MM.1S (cell line): ENCODE data around the gene CCDC63.

ENCODE experiments used
- DNase-seq: peaks from one replicate; pipeline ENCODE4 v3.0.0-alpha.2; 2015
- H2AFZ ChIP-seq: fragments of 300-600 bp; sonication (generic); 2 replicates; pipeline ENCODE4 v1.6.0; 2016; ENCODE audit warnings: antibody characterized with exemption, low read length
- H3F3A ChIP-seq: fragments of 300-600 bp; sonication (generic); 2 replicates; pipeline ENCODE4 v1.6.1; 2016; ENCODE audit warnings: mild to moderate bottlenecking, antibody characterized with exemption, low read length, moderate library complexity, mixed read lengths; ENCODE audit not compliant: insufficient read depth
- H3K27ac ChIP-seq: fragments of 300-600 bp; sonication (generic); 2 replicates; pipeline ENCODE4 v1.5.1; 2016; ENCODE audit warnings: mild to moderate bottlenecking, low read length
- H3K27me3 ChIP-seq: fragments of 300-600 bp; sonication (generic); replicated peaks from 2 replicates; pipeline ENCODE4 v1.6.0; 2016; ENCODE audit warnings: low read length; ENCODE audit not compliant: insufficient read depth
- H3K36me3 ChIP-seq: fragments of 300-600 bp; sonication (generic); replicated peaks from 2 replicates; pipeline ENCODE4 v1.6.1; 2016; ENCODE audit warnings: mild to moderate bottlenecking, low read length, mixed read lengths; ENCODE audit not compliant: insufficient read depth
- H3K4me1 ChIP-seq: fragments of 300-600 bp; sonication (generic); 2 replicates; pipeline ENCODE4 v1.6.1; 2016; ENCODE audit warnings: low read length, mixed read lengths
- H3K4me2 ChIP-seq: fragments of 300-600 bp; sonication (generic); 2 replicates; pipeline ENCODE4 v1.6.0; 2016; ENCODE audit warnings: low read depth, low read length
- H3K4me3 ChIP-seq: fragments of 300-600 bp; sonication (generic); 2 replicates; pipeline ENCODE4 v1.5.1; 2016; ENCODE audit warnings: low read length, mixed read lengths
- H3K79me2 ChIP-seq: fragments of 300-600 bp; sonication (generic); 2 replicates; pipeline ENCODE4 v1.6.1; 2016; ENCODE audit warnings: mixed run types, low read length, mixed read lengths
- H3K9ac ChIP-seq: fragments of 300-600 bp; sonication (generic); 2 replicates; pipeline ENCODE4 v1.6.1; 2016; ENCODE audit warnings: low read length, mixed read lengths
- H3K9me2 ChIP-seq: fragments of 300-600 bp; sonication (generic); replicated peaks from 2 replicates; pipeline ENCODE4 v1.6.1; 2016; ENCODE audit warnings: mild to moderate bottlenecking, low read length, mixed read lengths; ENCODE audit not compliant: insufficient read depth
- H3K9me3 ChIP-seq: fragments of 300-600 bp; sonication (generic); replicated peaks from 2 replicates; pipeline ENCODE4 v1.6.1; 2016; ENCODE audit warnings: mild to moderate bottlenecking, low read length, mixed read lengths; ENCODE audit not compliant: insufficient read depth
- H4K20me1 ChIP-seq: fragments of 300-600 bp; sonication (generic); 2 replicates; pipeline ENCODE4 v1.6.1; 2016; ENCODE audit warnings: mild to moderate bottlenecking, low read length, moderate library complexity, mixed read lengths; ENCODE audit not compliant: insufficient read depth
- EZH2 ChIP-seq: fragments of 300-600 bp; sonication (generic); optimal IDR thresholded peaks from 2 replicates; pipeline ENCODE3; 2017; ENCODE audit warnings: low read depth, mild to moderate bottlenecking, antibody characterized with exemption, low read length, mixed read lengths
- EZH2phosphoT487 ChIP-seq: fragments of 300-600 bp; sonication (generic); IDR thresholded peaks from 2 replicates; pipeline ENCODE4 v1.6.1; 2018; ENCODE audit warnings: antibody characterized with exemption, low read length
- TF ChIP-seq, protein P1 (sequence below): fragments of 300-600 bp; sonication (generic); IDR thresholded peaks from 2 replicates; pipeline ENCODE4 v1.5.1; 2016; ENCODE audit warnings: antibody characterized with exemption, low read length, mixed read lengths

CCDC63 gene

DNA sequence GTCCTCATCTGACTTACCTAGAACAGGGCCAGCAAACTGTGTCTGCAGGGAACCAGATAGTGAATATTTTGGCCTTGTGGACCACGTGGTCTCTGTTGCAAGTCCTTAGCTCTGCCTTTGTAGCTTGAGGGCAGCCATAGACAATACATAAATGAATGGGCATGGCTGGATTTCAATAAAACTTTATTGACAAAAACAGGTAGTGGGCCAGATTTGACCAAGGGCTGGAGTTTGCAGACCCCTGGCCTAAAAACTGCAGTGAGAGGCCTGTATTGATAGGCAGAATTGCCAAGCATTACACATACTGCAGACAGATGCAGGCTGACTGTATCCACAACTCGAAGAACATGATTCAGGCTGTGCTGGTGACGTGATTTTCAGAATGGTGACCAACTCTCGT lies 25.3 kb downstream of the CCDC63 start:
- Histone ChIP-seq H3K27me3 (no peaks in the 10 kb centered on the region), H2AFZ (no peak overlapping the region), H3K27ac (no peak overlapping the region), H3K4me3 (no peak overlapping the region), H3K4me1 (no peaks in the 10 kb centered on the region), H3K9me2 (no peaks in the 10 kb centered on the region), H3K36me3 (no peaks in the 10 kb centered on the region), H3F3A (no peaks in the 10 kb centered on the region), H3K9me3 (no peaks in the 10 kb centered on the region), H3K79me2 (no peaks in the 10 kb centered on the region), H4K20me1 (no peaks in the 10 kb centered on the region), H3K9ac (no peak overlapping the region), H3K4me2 (no peak overlapping the region)
- TF ChIP-seq EZH2phosphoT487: no peak
- no peak for TF ChIP-seq EZH2
- no peak for DNase-seq

DNA sequence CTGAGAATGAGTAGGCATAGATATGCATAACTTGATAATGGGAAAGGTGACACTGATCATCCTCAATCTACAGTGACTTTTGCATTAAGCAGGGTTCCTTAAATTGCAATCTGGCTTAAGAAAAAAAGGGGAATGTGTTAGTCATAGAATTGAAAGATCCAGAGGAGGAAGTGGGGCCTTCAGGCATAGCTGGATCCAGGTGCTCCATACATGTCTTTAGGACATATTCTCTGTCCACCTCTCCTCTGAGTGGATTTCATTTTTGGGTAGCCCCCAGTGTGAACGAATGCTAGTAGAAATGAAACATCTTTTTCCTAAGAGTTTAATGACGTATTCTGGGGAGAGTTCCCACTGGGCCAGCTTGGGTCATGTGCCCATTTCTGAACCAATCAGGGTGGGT lies 27.6 kb downstream of the CCDC63 start:
- DNase-seq: no peak
- TF ChIP-seq EZH2phosphoT487 (no peak), EZH2 (no peak)
- TF ChIP-seq, protein P1, sequence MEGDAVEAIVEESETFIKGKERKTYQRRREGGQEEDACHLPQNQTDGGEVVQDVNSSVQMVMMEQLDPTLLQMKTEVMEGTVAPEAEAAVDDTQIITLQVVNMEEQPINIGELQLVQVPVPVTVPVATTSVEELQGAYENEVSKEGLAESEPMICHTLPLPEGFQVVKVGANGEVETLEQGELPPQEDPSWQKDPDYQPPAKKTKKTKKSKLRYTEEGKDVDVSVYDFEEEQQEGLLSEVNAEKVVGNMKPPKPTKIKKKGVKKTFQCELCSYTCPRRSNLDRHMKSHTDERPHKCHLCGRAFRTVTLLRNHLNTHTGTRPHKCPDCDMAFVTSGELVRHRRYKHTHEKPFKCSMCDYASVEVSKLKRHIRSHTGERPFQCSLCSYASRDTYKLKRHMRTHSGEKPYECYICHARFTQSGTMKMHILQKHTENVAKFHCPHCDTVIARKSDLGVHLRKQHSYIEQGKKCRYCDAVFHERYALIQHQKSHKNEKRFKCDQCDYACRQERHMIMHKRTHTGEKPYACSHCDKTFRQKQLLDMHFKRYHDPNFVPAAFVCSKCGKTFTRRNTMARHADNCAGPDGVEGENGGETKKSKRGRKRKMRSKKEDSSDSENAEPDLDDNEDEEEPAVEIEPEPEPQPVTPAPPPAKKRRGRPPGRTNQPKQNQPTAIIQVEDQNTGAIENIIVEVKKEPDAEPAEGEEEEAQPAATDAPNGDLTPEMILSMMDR: no peak
- Histone ChIP-seq H3K36me3 (no peaks in the 10 kb centered on the region), H4K20me1 (no peaks in the 10 kb centered on the region), H2AFZ (no peak overlapping the region), H3K27me3 (no peaks in the 10 kb centered on the region), H3K27ac (no peak overlapping the region), H3K9me3 (no peaks in the 10 kb centered on the region), H3K9ac (no peak overlapping the region), H3K79me2 (no peaks in the 10 kb centered on the region), H3F3A (no peaks in the 10 kb centered on the region), H3K4me3 (no peak overlapping the region), H3K4me2 (no peak overlapping the region), H3K4me1 (no peaks in the 10 kb centered on the region), H3K9me2 (no peaks in the 10 kb centered on the region)

GRCh38 chr12:110874781-110875180 lies 28.0 kb downstream of the CCDC63 start:
- no peaks in the 10 kb centered on the region for H3K9me3 ChIP-seq
- no peaks in the 10 kb centered on the region for H3F3A ChIP-seq
- H2AFZ ChIP-seq: no peak overlapping the region
- H3K4me3 ChIP-seq: no peak overlapping the region
- no peaks in the 10 kb centered on the region for H4K20me1 ChIP-seq
- H3K4me1 ChIP-seq: no peaks in the 10 kb centered on the region
- H3K79me2 ChIP-seq: no peaks in the 10 kb centered on the region
- H3K9ac ChIP-seq: no peak overlapping the region
- H3K27me3 ChIP-seq: no peaks in the 10 kb centered on the region
- H3K36me3 ChIP-seq: no peaks in the 10 kb centered on the region
- no peak for DNase-seq
- no peaks in the 10 kb centered on the region for H3K9me2 ChIP-seq
- no peak overlapping the region for H3K4me2 ChIP-seq
- no peak overlapping the region for H3K27ac ChIP-seq
- TF ChIP-seq, protein P1: no peak
- TF ChIP-seq EZH2phosphoT487: no peak
- no peak for TF ChIP-seq EZH2

DNA sequence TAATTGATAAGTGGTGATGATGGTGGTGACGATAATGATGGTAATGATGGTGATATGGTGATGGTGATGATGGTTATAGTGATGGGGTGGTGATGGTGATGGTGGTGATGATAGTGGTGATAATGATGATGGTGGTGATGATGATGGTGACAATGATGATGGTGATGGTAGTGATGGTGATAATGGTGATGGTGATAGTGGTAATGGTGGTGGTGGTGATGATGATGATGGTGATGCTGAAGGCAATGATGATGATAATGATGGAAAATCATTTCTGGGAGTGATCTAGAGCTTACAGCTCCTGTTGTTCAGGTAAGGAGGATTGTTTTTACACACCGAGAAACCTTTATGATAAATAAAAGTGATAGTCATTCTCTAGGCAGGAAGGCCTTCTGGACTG lies 33.9 kb downstream of the CCDC63 start:
- Histone ChIP-seq H3K4me2 (no peak overlapping the region), H2AFZ (no peak overlapping the region), H3K9ac (no peak overlapping the region), H3K9me3 (no peaks in the 10 kb centered on the region), H3K36me3 (no peaks in the 10 kb centered on the region), H3K9me2 (no peaks in the 10 kb centered on the region), H3K27me3 (no peaks in the 10 kb centered on the region), H3K27ac (no peak overlapping the region), H4K20me1 (no peaks in the 10 kb centered on the region), H3K4me1 (no peaks in the 10 kb centered on the region), H3K79me2 (no peaks in the 10 kb centered on the region), H3F3A (no peaks in the 10 kb centered on the region), H3K4me3 (no peak overlapping the region)
- DNase-seq: no peak
- TF ChIP-seq EZH2phosphoT487 (no peak), EZH2 (no peak)
- TF ChIP-seq, protein P1: no peak
